ENCODE results near the gene GLRX.

GRCh38 chr5:95779611-95780010, 42.9 kb downstream of the GLRX start:
- TF ChIP-seq CTCF (IDR thresholded peaks at IDR 0.05), result no peak
- no peak for TF ChIP-seq POLR2A (IDR thresholded peaks at IDR 0.05)
